Measurements from ENCODE around the gene BRICD5. TPM values are rescaled to one million over a fixed set of nuclear protein-coding genes. Genes with fewer than 3 reads are reported as not detected.

The BRICD5 gene
- total and polyA plus RNA-seq, 5 donors = 3.4 to 11.0 (median 7.3) TPM

GRCh38 chr16:2196162-2196980 lies 14.3 kb downstream of the BRICD5 start, which contains the start of gene CASKIN1:
Gene CASKIN1 (minus strand): TSS chr16:2196605. CDS start chr16:2196432, 173 bp downstream.
- WGBS = 1% methylated on average over 107 of the region's 129 CpGs
- no peak for ATAC-seq
- no peaks in the 10 kb centered on the region for H3K9me3 ChIP-seq (ENCODE audit: control insufficient read depth, low read length)

GRCh38 chr16:2195322-2196161 lies 15.1 kb downstream of the BRICD5 start:
- no peak for ATAC-seq
- Histone ChIP-seq H3K27me3 (ENCODE audit: control insufficient read depth, insufficient read depth) (no peaks in the 10 kb centered on the region), H3K4me3 (ENCODE audit: low read length) (peak overlapping the region; percentile 67), H3K9me3 (ENCODE audit: control insufficient read depth, low read length) (no peaks in the 10 kb centered on the region), H3K27ac (ENCODE audit: low read length) (no peak overlapping the region), H3K4me1 (ENCODE audit: control insufficient read depth, insufficient read depth, low read length) (no peaks in the 10 kb centered on the region)
- 7% methylated on average over 49 of the region's 49 CpGs for WGBS
- DNase-seq = no peak
- intact Hi-C loops (cut with DNase I) = no loop called here

More at GRCh38 chr16:2196162-2196980, 14.3 kb downstream of the BRICD5 start, which contains the start of gene CASKIN1:
- Histone ChIP-seq H3K27me3 (ENCODE audit: control insufficient read depth, insufficient read depth) (no peaks in the 10 kb centered on the region), H3K4me3 (ENCODE audit: low read length) (peak within 1 kb of the TSS; percentile 67), H3K4me1 (ENCODE audit: control insufficient read depth, insufficient read depth, low read length) (no peaks in the 10 kb centered on the region), H3K27ac (ENCODE audit: low read length) (no peak within 1 kb of the TSS)
- no peak for DNase-seq
- intact Hi-C loops (cut with DNase I) = no loop called here

- 36% methylated on average over 10 of the region's 10 CpGs for WGBS
- intact Hi-C loops (cut with DNase I) = no loop called here
Measured at GRCh38 chr16:2194852-2195321, 15.8 kb downstream of the BRICD5 start.

GRCh38 chr16:2194166-2194834 lies 16.4 kb downstream of the BRICD5 start:
- intact Hi-C loops (cut with DNase I) = no loop called here
- Histone ChIP-seq H3K27me3 (ENCODE audit: control insufficient read depth, insufficient read depth) (no peaks in the 10 kb centered on the region), H3K4me3 (ENCODE audit: low read length) (no peak overlapping the region), H3K27ac (ENCODE audit: low read length) (no peak overlapping the region), H3K9me3 (ENCODE audit: control insufficient read depth, low read length) (no peaks in the 10 kb centered on the region), H3K4me1 (ENCODE audit: control insufficient read depth, insufficient read depth, low read length) (no peaks in the 10 kb centered on the region)
- no peak for DNase-seq
- 68% methylated on average over 16 of the region's 16 CpGs for WGBS
- ATAC-seq = no peak

More at GRCh38 chr16:2194852-2195321, 15.8 kb downstream of the BRICD5 start:
- H3K27ac ChIP-seq (ENCODE audit: low read length) = no peak overlapping the region
- ATAC-seq (peak in 1 of 2 donors; percentile 17), DNase-seq (no peak)
- H3K4me3 ChIP-seq (ENCODE audit: low read length) = no peak overlapping the region
- H3K27me3 ChIP-seq (ENCODE audit: control insufficient read depth, insufficient read depth) = no peaks in the 10 kb centered on the region
- no peaks in the 10 kb centered on the region for H3K4me1 ChIP-seq (ENCODE audit: control insufficient read depth, insufficient read depth, low read length)
- H3K9me3 ChIP-seq (ENCODE audit: control insufficient read depth, low read length) = no peaks in the 10 kb centered on the region

- WGBS = 60% methylated on average over 11 of the region's 11 CpGs
- Histone ChIP-seq H3K4me1 (ENCODE audit: control insufficient read depth, insufficient read depth, low read length) (no peaks in the 10 kb centered on the region), H3K27ac (ENCODE audit: low read length) (no peak overlapping the region), H3K27me3 (ENCODE audit: control insufficient read depth, insufficient read depth) (no peaks in the 10 kb centered on the region), H3K4me3 (ENCODE audit: low read length) (no peak overlapping the region), H3K9me3 (ENCODE audit: control insufficient read depth, low read length) (no peaks in the 10 kb centered on the region)
- ATAC-seq (peak; percentile 46 to 47), DNase-seq (peak in 1 of 3 donors; percentile 78)
- intact Hi-C loops (cut with DNase I) = no loop called here
Measured at GRCh38 chr16:2191446-2191706, 19.3 kb downstream of the BRICD5 start.

GRCh38 chr16:2190659-2191445 lies 19.8 kb downstream of the BRICD5 start:
- no peak overlapping the region for H3K4me3 ChIP-seq (ENCODE audit: low read length)
- intact Hi-C loops (cut with DNase I) = no loop called here
- no peak overlapping the region for H3K27ac ChIP-seq (ENCODE audit: low read length)
- no peaks in the 10 kb centered on the region for H3K4me1 ChIP-seq (ENCODE audit: control insufficient read depth, insufficient read depth, low read length)
- H3K9me3 ChIP-seq (ENCODE audit: control insufficient read depth, low read length) = no peaks in the 10 kb centered on the region
- WGBS = 62% methylated on average over 25 of the region's 25 CpGs
- no peaks in the 10 kb centered on the region for H3K27me3 ChIP-seq (ENCODE audit: control insufficient read depth, insufficient read depth)
- peak in 1 of 2 donors; percentile 2 for ATAC-seq
- DNase-seq = no peak

GRCh38 chr16:2190002-2190658 lies 20.5 kb downstream of the BRICD5 start:
- intact Hi-C loops (cut with DNase I) = no loop called here
- WGBS = 83% methylated on average over 24 of the region's 24 CpGs
- Histone ChIP-seq H3K27ac (ENCODE audit: low read length) (no peak overlapping the region), H3K4me1 (ENCODE audit: control insufficient read depth, insufficient read depth, low read length) (no peaks in the 10 kb centered on the region), H3K9me3 (ENCODE audit: control insufficient read depth, low read length) (no peaks in the 10 kb centered on the region), H3K4me3 (ENCODE audit: low read length) (no peak overlapping the region), H3K27me3 (ENCODE audit: control insufficient read depth, insufficient read depth) (no peaks in the 10 kb centered on the region)
- DNase-seq (no peak), ATAC-seq (no peak)

- Histone ChIP-seq H3K4me1 (ENCODE audit: control insufficient read depth, insufficient read depth, low read length) (no peaks in the 10 kb centered on the region), H3K4me3 (ENCODE audit: low read length) (no peak overlapping the region), H3K9me3 (ENCODE audit: control insufficient read depth, low read length) (no peaks in the 10 kb centered on the region), H3K27me3 (ENCODE audit: control insufficient read depth, insufficient read depth) (no peaks in the 10 kb centered on the region), H3K27ac (ENCODE audit: low read length) (no peak overlapping the region)
- 89% methylated on average over 25 of the region's 25 CpGs for WGBS
- intact Hi-C loops (cut with DNase I) = no loop called here
- DNase-seq (no peak), ATAC-seq (no peak)
Measured at GRCh38 chr16:2189252-2189893, 21.3 kb downstream of the BRICD5 start.

- intact Hi-C loops (cut with DNase I) = no loop called here
- ATAC-seq (no peak), DNase-seq (no peak)
- H3K27ac ChIP-seq (ENCODE audit: low read length) = no peak overlapping the region
- no peaks in the 10 kb centered on the region for H3K27me3 ChIP-seq (ENCODE audit: control insufficient read depth, insufficient read depth)
- no peaks in the 10 kb centered on the region for H3K4me1 ChIP-seq (ENCODE audit: control insufficient read depth, insufficient read depth, low read length)
- no peak overlapping the region for H3K4me3 ChIP-seq (ENCODE audit: low read length)
- WGBS = 91% methylated on average over 8 of the region's 8 CpGs
- no peaks in the 10 kb centered on the region for H3K9me3 ChIP-seq (ENCODE audit: control insufficient read depth, low read length)
Measured at GRCh38 chr16:2188395-2188794, 22.3 kb downstream of the BRICD5 start.
